ENCODE results near the gene FAM120B.

Gene FAM120B

DNA sequence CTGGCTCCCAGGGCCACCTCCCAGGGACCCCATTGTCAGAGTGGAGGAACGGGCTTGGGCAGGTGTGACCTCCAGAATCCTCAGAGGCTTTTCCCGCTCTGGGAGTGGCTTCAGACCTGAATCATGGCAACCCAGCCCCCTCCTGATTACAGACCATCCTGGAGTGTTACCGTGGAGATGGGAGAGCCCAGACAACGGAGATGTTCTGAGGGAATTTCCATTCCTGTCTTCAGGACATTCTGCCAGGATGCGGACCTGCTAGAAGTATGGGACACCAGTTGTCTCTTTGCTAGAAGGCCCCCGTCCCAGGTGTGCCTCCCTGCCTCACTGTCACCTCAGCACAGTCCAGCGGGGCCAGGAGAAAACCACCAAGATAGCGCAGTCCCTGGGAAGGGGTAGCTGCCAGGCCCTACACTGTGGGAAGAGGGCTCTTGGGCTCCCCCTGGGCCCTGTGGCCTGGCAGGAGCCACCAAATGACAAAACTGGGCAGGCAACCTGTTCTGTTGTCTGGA is 136.6 kb downstream of the FAM120B start:
- Histone ChIP-seq H3K27me3 (ENCODE audit: insufficient read depth, poor library complexity, severe bottlenecking) (no peaks in the 10 kb centered on the region), H3K4me3 (replicated peaks; ENCODE audit: insufficient read depth, low read length) (no peak overlapping the region), H3K27ac (replicated peaks) (no peak overlapping the region)
- DNase-seq (ENCODE audit: low read depth in 1 of 2, low spot score in 1 of 2) = no peak
- TF ChIP-seq SPI1 (IDR thresholded peaks at IDR 0.05; ENCODE audit: borderline replicate concordance, low read depth) (no peak), POLR2AphosphoS5 (IDR thresholded peaks at IDR 0.05; ENCODE audit: low read depth) (no peak), GABPA (IDR thresholded peaks at IDR 0.05; ENCODE audit: low read depth) (no peak)
- TF ChIP-seq, protein P1, sequence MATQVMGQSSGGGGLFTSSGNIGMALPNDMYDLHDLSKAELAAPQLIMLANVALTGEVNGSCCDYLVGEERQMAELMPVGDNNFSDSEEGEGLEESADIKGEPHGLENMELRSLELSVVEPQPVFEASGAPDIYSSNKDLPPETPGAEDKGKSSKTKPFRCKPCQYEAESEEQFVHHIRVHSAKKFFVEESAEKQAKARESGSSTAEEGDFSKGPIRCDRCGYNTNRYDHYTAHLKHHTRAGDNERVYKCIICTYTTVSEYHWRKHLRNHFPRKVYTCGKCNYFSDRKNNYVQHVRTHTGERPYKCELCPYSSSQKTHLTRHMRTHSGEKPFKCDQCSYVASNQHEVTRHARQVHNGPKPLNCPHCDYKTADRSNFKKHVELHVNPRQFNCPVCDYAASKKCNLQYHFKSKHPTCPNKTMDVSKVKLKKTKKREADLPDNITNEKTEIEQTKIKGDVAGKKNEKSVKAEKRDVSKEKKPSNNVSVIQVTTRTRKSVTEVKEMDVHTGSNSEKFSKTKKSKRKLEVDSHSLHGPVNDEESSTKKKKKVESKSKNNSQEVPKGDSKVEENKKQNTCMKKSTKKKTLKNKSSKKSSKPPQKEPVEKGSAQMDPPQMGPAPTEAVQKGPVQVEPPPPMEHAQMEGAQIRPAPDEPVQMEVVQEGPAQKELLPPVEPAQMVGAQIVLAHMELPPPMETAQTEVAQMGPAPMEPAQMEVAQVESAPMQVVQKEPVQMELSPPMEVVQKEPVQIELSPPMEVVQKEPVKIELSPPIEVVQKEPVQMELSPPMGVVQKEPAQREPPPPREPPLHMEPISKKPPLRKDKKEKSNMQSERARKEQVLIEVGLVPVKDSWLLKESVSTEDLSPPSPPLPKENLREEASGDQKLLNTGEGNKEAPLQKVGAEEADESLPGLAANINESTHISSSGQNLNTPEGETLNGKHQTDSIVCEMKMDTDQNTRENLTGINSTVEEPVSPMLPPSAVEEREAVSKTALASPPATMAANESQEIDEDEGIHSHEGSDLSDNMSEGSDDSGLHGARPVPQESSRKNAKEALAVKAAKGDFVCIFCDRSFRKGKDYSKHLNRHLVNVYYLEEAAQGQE (IDR thresholded peaks at IDR 0.05; ENCODE audit: insufficient replicate concordance, low read depth) = no peak
- TF ChIP-seq, protein P2, sequence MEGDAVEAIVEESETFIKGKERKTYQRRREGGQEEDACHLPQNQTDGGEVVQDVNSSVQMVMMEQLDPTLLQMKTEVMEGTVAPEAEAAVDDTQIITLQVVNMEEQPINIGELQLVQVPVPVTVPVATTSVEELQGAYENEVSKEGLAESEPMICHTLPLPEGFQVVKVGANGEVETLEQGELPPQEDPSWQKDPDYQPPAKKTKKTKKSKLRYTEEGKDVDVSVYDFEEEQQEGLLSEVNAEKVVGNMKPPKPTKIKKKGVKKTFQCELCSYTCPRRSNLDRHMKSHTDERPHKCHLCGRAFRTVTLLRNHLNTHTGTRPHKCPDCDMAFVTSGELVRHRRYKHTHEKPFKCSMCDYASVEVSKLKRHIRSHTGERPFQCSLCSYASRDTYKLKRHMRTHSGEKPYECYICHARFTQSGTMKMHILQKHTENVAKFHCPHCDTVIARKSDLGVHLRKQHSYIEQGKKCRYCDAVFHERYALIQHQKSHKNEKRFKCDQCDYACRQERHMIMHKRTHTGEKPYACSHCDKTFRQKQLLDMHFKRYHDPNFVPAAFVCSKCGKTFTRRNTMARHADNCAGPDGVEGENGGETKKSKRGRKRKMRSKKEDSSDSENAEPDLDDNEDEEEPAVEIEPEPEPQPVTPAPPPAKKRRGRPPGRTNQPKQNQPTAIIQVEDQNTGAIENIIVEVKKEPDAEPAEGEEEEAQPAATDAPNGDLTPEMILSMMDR (IDR thresholded peaks at IDR 0.05; ENCODE audit: insufficient read depth, low read length) = no peak

DNA sequence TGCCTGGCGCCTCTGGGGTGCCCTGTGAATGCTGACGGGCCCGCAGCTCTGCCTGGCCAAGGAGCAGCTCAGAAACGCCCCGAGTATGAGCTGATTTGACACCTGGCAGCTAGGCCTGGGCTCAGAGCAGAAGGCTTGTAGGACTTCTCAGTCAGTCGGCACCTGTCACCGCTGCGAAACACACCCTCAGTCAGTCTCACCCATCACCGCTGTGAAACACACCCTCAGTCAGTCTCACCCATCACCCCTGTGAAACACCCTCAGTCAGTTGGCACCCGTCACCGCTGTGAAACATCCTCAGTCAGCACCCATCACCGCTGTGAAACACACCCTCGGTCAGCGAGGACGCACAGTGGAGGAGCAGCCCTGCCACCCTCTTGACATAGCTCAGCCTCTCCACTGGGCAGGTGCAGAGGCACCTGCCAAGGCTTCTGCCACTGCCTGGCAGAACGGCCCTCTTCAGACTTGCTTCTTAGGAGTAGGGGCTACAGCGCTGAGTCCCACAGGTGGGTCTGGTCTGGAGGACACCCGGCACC is 137.6 kb downstream of the FAM120B start:
- Histone ChIP-seq H3K4me3 (replicated peaks; ENCODE audit: insufficient read depth, low read length) (no peak overlapping the region), H3K27ac (replicated peaks) (no peak overlapping the region), H3K27me3 (ENCODE audit: insufficient read depth, poor library complexity, severe bottlenecking) (no peaks in the 10 kb centered on the region)
- DNase-seq (ENCODE audit: low read depth in 1 of 2, low spot score in 1 of 2) = no peak
- TF ChIP-seq, protein P1 (IDR thresholded peaks at IDR 0.05; ENCODE audit: insufficient replicate concordance, low read depth) = no peak
- no peak for TF ChIP-seq POLR2AphosphoS5 (IDR thresholded peaks at IDR 0.05; ENCODE audit: low read depth)
- TF ChIP-seq, protein P2 (IDR thresholded peaks at IDR 0.05; ENCODE audit: insufficient read depth, low read length) = no peak
- no peak for TF ChIP-seq SPI1 (IDR thresholded peaks at IDR 0.05; ENCODE audit: borderline replicate concordance, low read depth)
- no peak for TF ChIP-seq GABPA (IDR thresholded peaks at IDR 0.05; ENCODE audit: low read depth)

DNA sequence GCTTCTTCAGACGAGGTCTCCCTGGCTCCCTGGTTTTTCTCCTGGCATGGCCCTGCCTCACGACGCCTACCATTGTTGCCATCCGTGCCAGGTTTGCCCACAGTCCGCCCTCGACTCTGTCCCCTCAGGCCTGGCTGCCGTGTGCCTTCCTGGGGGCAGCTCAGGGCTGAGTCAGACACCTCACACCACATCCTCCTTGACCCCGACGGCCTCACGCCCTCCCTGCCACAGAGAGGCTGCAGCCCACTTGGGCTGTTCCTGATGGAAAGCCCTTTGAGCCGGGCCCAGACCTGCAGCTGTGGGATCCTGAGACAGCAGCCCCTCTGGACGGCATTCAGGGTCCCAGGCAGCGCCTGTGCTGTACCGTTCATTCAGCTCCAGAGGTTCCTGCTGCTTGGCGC is 138.3 kb downstream of the FAM120B start:
- Histone ChIP-seq H3K4me3 (replicated peaks; ENCODE audit: insufficient read depth, low read length) (no peak overlapping the region), H3K27me3 (ENCODE audit: insufficient read depth, poor library complexity, severe bottlenecking) (no peaks in the 10 kb centered on the region), H3K27ac (replicated peaks) (no peak overlapping the region)
- TF ChIP-seq GABPA (IDR thresholded peaks at IDR 0.05; ENCODE audit: low read depth) (no peak), POLR2AphosphoS5 (IDR thresholded peaks at IDR 0.05; ENCODE audit: low read depth) (no peak), SPI1 (IDR thresholded peaks at IDR 0.05; ENCODE audit: borderline replicate concordance, low read depth) (no peak)
- TF ChIP-seq, protein P1 (IDR thresholded peaks at IDR 0.05; ENCODE audit: insufficient replicate concordance, low read depth) = no peak
- TF ChIP-seq, protein P2 (IDR thresholded peaks at IDR 0.05; ENCODE audit: insufficient read depth, low read length) = no peak
- DNase-seq (ENCODE audit: low read depth in 1 of 2, low spot score in 1 of 2) = no peak

Data from HL-60 (cell line).